ENCODE measurements around the gene ASIC4. TPM values are rescaled to one million over a fixed set of nuclear protein-coding genes. Genes with fewer than 3 reads are reported as not detected.

ASIC4 gene
- polyA plus RNA-seq, 1 donor (not counting 4 experiments of a cell fraction or from before 2014, with no cell fraction given): not detected

GRCh38 chr2:219569635-219570034, 55.4 kb downstream of the ASIC4 start:
- dilution Hi-C loops (cut with MboI; ENCODE audit: extremely low pct_ligation_motif_present, low sequenced_read_pairs): no loop called here
- H3K9me3 ChIP-seq (ENCODE audit: control insufficient read depth, low read depth, low read length): no peaks in the 10 kb centered on the region
- H4K20me1 ChIP-seq (ENCODE audit: control insufficient read depth, extremely low read depth, insufficient read depth, low read length): no peaks in the 10 kb centered on the region
- peak overlapping the region; percentile 75 for H3K4me2 ChIP-seq (ENCODE audit: control insufficient read depth, extremely low read depth, insufficient read depth, low read depth, low read length)
- H3K9ac ChIP-seq (ENCODE audit: control insufficient read depth, extremely low read depth, insufficient read depth, low read length): no peak overlapping the region
- TF ChIP-seq EZH2 (IDR thresholded peaks at IDR 0.05; ENCODE audit: low read length) (no peak), CTCF (optimal IDR thresholded peaks at IDR 0.05 in 1 of 3, IDR thresholded peaks at IDR 0.05 in 1 of 3, conservative IDR thresholded peaks at IDR 0.05 in 1 of 3; ENCODE audit: extremely low read depth in 1 of 3, insufficient read depth in 2 of 3, low read length in 3 of 3) (no peak)
- no peak overlapping the region for H3K4me3 ChIP-seq (ENCODE audit: control insufficient read depth in 2 of 3, extremely low read depth in 1 of 3, insufficient read depth in 2 of 3, low read depth in 1 of 3, low read length in 3 of 3)
- no peaks in the 10 kb centered on the region for H3K9me1 ChIP-seq (ENCODE audit: control insufficient read depth, extremely low read depth, insufficient read depth, low read length)
- FAIRE-seq (no peak), DNase-seq (ENCODE audit: low read depth, low spot score) (no peak)
- H3K27ac ChIP-seq (ENCODE audit: control insufficient read depth, insufficient read depth, low read length): no peak overlapping the region
- no peaks in the 10 kb centered on the region for H3K36me3 ChIP-seq (ENCODE audit: control insufficient read depth in 2 of 2, extremely low read depth in 1 of 2, insufficient read depth in 2 of 2, low read length in 2 of 2)
- no peaks in the 10 kb centered on the region for H3K27me3 ChIP-seq (ENCODE audit: control insufficient read depth, extremely low read depth, insufficient read depth, low read length)
- no peaks in the 10 kb centered on the region for H3K79me2 ChIP-seq (ENCODE audit: control insufficient read depth, insufficient read depth, low read length)
- H3K4me1 ChIP-seq (ENCODE audit: control insufficient read depth, extremely low read depth, insufficient read depth, low read length): peaks cover 8% of the 10 kb centered on the region
- no peak overlapping the region for H2AFZ ChIP-seq (ENCODE audit: control insufficient read depth, low read length)

DNA sequence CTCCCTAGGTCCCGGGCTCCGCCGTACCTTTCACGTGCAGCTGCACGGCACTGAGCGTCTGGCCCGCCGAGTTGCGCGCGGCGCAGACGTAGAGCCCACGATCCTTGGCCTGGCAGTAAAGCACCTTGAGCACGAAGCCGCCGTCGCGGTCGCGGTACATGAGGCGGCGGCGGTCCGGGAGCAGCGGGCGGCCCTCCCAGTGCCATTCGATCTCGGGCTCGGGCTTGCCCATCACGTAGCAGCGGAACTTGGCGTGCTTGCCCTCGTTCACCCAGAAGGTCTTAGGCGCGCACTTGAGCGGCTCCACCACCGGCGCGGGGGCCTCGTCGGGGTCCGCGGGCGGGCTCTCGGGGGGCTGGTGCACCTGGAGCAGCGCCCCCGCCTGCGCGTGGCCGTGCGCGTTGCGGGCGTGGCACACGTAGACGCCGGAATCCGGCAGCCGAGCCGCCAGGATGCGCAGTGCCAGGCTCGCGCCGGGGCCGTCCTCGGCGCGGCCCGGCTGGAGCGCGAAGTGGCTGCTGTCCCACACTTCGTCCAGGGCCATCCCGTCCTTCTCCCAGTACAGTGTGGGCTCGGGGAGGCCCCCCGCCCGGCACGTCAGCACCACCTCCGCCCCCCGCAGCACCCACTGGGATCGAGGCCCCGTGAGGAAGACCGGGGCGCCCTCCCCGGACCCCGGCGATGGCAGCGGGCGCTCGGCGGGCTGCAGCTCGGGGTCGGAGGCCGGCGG, 56.1 kb downstream of the ASIC4 start:
- H3K36me3 ChIP-seq (ENCODE audit: control insufficient read depth in 2 of 2, extremely low read depth in 1 of 2, insufficient read depth in 2 of 2, low read length in 2 of 2): no peaks in the 10 kb centered on the region
- TF ChIP-seq CTCF (optimal IDR thresholded peaks at IDR 0.05 in 1 of 3, IDR thresholded peaks at IDR 0.05 in 1 of 3, conservative IDR thresholded peaks at IDR 0.05 in 1 of 3; ENCODE audit: extremely low read depth in 1 of 3, insufficient read depth in 2 of 3, low read length in 3 of 3) (peak in 1 of 3 experiments; percentile 23), EZH2 (IDR thresholded peaks at IDR 0.05; ENCODE audit: low read length) (no peak)
- peak overlapping the region; percentile 65 for H3K9ac ChIP-seq (ENCODE audit: control insufficient read depth, extremely low read depth, insufficient read depth, low read length)
- no peaks in the 10 kb centered on the region for H3K9me1 ChIP-seq (ENCODE audit: control insufficient read depth, extremely low read depth, insufficient read depth, low read length)
- peaks cover 8% of the 10 kb centered on the region for H3K4me1 ChIP-seq (ENCODE audit: control insufficient read depth, extremely low read depth, insufficient read depth, low read length)
- no peaks in the 10 kb centered on the region for H3K79me2 ChIP-seq (ENCODE audit: control insufficient read depth, insufficient read depth, low read length)
- no peak overlapping the region for H3K27ac ChIP-seq (ENCODE audit: control insufficient read depth, insufficient read depth, low read length)
- H2AFZ ChIP-seq (ENCODE audit: control insufficient read depth, low read length): peak overlapping the region; percentile 63
- H3K4me2 ChIP-seq (ENCODE audit: control insufficient read depth, extremely low read depth, insufficient read depth, low read depth, low read length): peak overlapping the region; percentile 75
- dilution Hi-C loops (cut with MboI; ENCODE audit: extremely low pct_ligation_motif_present, low sequenced_read_pairs): no loop called here
- no peak for DNase-seq (ENCODE audit: low read depth, low spot score)
- H4K20me1 ChIP-seq (ENCODE audit: control insufficient read depth, extremely low read depth, insufficient read depth, low read length): no peaks in the 10 kb centered on the region
- peak overlapping the region; percentile 50 to 67 (median 54) for H3K4me3 ChIP-seq (ENCODE audit: control insufficient read depth in 2 of 3, extremely low read depth in 1 of 3, insufficient read depth in 2 of 3, low read depth in 1 of 3, low read length in 3 of 3)
- no peak for FAIRE-seq
- H3K9me3 ChIP-seq (ENCODE audit: control insufficient read depth, low read depth, low read length): no peaks in the 10 kb centered on the region
- H3K27me3 ChIP-seq (ENCODE audit: control insufficient read depth, extremely low read depth, insufficient read depth, low read length): no peaks in the 10 kb centered on the region
